8988T (cell line): ENCODE results near the gene USP15.

Source experiments
- DNase-seq: peaks from one replicate; pipeline ENCODE4 v3.0.0; 2011

The USP15 gene

DNA sequence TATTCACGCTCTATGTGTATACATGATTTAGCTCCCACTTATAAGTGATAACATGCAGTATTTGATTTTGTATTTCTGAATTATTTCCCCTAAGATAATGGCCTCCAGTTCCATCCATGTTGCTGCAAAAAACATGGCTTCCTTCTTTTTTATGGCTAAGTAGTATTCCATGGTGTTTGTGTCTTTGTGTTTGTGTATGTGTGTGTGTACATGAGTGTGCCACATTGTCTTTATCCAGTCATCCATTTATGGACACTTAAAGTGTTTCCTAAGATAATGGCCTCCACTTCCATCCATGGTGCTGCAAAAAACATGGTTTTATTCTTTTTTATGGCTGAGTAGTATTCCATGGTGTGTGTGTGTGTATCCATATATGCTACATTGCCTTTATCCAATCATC lies 25.1 kb downstream of the USP15 start:
- no peak for DNase-seq

DNA sequence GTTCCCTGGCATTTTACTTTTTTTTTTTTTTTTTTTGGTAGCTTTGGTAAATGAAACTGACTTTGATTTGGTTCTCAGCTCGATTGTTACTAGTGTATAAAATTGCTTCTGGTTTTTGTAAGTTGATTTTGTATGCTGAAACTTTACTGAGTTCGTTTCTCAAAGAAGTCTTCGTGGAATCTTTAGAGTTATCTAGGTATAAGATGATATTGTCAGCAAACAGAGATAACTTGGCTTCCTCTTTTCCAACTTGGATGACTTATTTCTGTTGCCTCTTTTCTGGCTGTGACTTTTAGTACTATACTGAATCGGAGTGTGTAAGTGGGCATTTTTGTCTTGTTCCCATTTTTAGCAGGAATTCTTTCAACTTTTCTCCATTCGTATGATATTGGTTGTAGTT lies 28.1 kb downstream of the USP15 start:
- DNase-seq: no peak

DNA sequence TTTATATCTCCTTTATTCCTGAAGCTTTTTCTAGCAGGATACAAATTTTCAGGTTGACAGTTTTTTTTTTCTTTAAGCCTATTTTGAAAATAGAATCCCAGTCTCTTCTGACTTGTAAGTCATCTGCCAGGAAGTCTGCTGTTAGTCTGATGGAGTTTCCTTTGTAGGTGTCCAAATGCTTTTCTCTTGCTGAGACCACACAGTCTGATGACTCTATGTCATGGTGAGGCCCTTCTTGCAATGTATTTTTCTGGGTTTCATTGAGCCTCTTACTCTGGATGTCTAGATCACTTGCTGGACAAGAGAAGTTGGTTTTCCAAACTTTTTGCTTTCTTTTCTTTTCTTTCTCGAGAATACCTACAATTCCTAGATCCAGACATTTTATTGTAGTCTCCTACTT lies 30.6 kb downstream of the USP15 start:
- DNase-seq: no peak

DNA sequence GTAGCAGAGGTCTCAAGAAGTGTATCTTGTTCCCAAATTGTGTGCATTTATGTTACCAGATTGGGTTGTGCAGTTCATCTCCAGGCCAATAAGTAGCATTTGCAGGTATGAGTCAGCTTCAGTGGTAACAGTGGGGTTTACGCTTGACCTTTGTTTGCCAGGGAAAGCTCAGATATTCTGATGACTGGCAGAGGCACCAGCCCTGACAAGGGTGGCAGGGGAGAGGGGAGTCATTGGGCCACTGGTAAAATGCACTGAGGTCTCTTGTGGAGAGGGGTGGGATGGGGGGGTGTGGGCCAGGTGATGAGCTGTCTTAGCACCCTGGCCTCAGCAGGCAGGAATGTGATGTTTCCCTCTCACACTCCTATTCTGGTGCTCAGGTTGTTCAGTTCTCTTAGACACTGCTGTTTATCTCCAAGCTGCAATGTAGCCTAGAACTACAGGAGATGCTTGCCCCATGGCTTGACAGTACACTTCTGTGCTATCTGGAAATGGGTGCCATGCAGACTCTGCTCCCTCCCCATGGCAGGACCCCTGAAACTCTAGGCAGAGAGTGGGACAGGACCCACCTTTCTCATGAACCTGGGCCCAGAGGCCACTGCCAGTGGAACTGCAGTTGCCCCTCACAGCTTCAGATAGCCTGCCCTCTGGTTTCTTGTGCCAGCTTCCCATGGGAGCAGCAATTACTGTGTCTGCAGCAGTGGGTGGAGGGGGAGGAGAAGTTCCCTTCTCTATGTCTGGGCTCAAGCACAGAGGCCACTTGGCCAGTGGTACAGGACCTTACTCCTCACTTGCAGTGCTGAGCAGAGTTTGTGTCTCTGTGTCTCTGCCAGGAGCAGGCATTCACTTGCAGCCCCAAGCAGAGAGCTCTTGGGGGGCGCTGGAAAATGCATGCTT lies 31.9 kb downstream of the USP15 start:
- no peak for DNase-seq

DNA sequence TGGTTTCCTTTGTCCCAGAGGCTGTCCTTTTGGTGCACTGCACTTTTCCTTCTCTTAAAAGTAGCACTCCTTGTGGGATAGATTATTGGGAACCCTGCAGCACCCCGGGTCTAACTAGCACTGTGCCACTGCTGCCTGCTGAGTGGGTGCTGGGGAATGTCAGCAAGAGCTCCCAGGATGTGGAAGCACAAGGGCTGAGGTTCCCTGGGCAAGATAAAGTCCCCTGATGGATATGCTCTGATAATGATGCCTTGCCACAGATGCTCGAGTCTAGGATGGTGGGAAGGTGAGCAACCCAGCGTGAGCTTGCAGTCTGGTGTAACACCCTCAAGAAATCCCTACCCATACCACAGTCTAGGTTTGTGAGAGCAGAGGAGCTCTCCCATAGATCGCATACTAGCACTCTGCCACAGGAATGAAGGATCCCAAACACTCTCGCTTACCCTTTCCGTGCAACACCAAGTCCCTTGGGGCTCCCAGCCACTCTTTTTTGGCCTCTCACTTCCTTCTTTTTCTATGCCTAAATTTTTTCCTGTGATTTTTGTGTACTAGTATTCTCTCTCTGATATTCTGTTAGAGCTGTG lies 32.6 kb downstream of the USP15 start:
- DNase-seq: no peak

DNA sequence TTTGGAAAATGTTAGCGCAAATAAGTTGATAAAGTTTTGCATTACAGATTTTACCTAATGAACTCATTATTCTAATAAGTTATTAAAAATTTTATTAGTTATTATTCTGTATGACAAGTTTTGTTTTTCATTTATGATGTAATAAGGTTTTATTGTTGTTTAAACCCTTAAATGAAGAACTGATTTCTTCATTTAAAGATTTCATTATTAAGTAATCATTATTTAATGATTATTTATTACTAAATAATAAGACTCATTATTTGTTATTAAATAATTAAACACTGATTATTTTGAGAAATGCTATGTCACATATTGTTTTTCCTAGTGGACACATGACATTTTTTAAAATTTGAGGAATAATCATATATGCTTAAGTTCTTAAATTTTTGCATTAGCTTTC lies 34.2 kb downstream of the USP15 start:
- DNase-seq: no peak

DNA sequence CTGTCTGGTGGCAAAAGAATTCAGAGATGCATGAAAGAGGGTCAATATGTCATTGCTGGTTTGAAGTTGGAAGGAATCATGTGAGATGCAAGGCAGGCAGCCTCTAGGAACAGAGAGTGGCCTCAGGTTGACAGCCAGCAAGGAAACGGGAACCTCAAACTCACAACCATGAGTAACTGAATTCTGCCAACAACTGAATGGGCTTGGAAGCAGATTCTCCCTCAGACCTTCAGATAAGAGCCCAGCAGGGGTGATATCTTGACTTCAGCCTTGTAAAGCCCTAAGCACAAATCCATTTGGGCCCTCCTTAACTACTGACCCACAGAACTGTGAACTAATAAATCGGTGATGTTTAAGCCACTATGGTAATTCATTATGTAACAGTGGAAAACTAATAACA lies 35.8 kb downstream of the USP15 start:
- no peak for DNase-seq

DNA sequence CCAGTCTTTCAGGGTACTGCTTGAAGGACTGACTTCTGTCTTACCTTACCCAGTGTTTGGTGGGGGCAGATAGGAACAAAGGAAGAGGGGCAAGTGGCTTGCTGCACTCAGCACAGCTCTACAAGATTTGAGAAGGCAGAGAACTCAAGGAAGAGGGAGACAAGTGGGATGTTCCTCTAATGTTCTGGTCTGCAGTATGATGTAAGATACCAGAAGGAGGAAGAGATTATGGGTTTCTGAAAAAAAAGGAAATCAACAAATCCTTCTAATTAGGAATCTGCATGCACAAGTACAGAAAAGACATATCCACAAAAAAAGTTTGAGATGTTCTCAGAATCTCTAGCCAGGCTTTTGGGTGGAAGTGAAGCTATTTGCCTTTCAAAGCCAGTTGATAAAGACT lies 37.1 kb downstream of the USP15 start:
- no peak for DNase-seq

DNA sequence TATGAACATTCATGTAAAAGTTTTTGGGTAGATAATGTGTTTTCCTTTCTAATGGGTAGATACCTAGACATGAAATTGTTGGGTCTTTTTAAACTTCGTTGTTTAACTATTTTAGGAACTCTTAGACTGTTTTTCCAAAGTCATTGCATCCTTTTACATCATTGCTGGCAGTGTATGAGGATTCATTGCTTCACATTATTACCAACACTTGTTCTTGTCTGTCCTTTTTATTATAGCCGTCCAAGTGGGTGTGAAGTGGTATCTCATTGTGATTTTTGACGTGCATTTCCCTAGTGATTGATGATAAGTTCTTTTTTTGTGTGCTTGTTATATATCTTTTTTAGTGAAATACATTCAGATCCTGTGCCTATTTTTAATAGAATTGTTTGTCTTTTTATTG lies 39.4 kb downstream of the USP15 start:
- no peak for DNase-seq

DNA sequence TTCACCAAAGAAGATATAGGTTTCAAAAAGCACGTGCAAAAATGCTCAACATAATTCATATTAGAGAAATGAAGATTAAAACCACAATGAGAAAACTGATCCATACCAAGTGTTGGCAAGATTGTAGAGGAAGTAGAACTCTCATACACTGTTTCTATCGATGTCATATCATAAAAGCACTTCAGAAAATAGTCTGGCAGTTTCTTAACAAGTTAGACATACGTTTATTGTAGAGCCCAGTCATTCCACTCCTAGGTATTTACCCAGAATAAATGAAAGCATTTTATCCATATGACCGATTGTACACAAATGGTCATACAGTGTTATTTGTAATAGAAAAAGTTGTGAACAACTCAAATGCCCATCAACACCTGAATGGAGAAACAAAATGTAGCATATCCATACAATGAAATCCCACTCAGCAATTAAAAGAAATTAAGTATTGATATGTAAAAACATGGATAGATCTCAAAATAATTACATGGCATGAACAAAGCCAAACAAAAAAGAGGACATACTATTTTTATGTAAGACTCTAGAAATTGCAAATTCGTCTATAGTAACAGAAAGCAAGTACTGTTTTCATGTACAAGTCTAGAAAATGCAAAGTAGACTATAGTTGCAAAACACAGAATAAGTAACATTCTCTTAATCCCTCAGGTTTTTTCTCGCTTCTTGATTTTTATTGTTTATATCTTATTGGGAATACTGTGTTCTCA lies 41.0 kb downstream of the USP15 start:
- no peak for DNase-seq

DNA sequence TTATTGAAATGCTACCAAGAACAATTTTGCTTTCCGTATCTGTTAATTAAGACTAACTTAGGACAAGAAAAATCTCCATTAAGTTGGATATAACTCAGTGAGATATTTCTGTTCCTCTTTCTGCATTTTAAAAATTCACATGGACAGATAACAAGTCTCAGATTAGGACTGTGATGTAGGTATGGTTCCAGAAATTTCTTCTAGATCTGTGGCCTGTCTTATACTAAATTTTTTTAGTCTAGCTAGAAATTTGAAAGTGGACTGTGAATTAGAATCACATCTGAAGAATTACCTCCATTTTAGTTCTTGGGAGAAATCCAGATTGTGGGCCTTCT lies 41.6 kb downstream of the USP15 start:
- DNase-seq: no peak

DNA sequence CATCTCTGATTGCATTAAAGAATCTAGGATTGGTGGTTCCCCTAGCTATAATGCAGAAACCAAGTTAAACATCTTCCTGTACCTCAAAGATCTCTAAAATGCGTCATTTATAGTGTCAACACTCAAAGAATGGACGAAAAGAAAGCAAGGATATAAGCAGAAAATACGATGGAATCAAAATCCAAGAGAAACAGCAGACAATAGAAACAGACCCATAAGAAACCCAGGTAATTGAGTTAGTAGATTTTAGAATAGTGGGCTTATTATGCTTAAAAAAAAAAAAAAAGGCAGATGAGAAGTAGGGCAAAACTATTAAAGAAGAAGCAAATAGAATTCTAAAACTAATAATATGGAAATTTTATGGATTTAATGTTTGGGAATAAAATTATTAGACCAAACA lies 44.4 kb downstream of the USP15 start:
- no peak for DNase-seq

DNA sequence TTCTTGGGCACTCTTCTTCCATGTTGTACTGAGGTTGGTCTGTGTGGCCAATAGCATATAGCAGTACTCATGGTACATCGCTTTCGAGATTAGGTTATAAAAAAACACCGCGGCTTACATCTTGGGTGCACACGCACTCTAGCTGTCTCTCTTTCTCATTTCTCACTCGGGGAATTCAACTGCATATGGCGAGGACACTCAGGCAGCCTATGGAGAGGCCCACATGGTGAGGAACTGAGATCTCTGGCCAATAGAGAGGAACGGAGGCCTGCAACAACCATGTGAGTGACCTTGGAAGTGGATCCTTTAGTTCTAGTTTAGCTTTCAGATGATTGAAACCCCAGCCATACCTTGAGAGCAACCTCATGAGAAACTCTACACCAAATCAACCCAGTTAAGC lies 45.6 kb downstream of the USP15 start:
- no peak for DNase-seq

DNA sequence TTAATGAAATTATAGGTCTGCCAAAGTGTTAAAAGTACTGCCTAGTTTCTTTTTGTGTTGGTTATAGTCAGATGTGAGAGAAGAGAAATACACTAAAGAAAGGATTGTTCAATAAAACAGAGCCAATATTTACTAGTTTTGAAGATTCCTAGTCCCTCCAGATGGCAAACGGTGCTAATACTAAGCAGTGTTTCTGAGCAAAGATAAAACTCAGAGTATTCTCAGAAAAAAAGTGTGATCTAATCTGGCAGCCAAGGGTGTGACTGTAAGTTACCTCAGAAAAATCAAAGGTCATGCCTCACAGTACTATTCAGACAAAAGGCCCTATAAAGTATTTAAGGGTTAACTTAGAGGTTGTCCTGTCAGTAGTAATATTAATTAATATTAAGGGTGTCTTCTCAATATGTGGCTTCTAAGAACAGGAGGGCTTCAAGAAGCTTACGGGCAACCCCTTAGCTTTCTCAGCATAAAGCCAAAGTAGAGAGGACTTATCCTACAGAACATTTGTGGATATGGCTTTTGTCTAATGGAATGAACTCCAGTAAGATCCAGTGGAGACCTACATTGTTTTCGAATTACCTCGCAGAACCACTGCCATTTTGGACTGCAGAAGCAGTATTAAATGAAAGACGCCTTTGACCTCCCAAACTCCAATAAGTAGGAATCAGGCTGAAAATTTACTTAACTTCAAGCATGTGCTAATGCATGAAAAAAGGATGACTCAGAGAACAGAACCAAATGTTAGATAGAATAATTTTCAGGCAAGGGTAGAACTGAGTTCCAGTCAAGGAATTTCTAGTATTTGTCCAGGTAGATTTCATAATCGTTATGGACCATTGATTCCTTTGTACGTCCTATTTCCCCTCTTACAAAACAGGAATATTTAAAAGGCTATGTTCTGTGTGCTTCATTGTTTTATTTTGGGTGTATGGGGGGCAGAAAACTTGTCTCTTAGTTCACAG lies 46.6 kb downstream of the USP15 start:
- no peak for DNase-seq

DNA sequence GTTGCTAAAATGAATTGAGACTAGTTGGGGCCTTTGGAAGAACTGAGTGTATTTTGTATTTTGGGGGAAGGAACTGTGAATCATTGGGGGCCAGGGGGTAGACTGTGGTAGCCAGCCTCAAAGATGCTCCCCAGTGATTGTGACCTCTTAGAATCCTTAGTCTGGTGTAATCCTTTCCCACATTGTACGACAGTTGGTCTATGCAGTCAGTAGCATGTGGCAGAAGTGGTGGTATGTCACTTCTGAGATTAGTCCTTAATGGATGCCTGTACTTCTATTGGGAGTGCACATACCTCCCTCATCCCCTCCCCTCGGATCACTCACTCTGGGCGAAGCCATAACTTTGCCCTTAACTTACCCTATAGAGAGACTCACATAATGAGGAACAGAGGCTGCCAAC lies 48.0 kb downstream of the USP15 start:
- no peak for DNase-seq

DNA sequence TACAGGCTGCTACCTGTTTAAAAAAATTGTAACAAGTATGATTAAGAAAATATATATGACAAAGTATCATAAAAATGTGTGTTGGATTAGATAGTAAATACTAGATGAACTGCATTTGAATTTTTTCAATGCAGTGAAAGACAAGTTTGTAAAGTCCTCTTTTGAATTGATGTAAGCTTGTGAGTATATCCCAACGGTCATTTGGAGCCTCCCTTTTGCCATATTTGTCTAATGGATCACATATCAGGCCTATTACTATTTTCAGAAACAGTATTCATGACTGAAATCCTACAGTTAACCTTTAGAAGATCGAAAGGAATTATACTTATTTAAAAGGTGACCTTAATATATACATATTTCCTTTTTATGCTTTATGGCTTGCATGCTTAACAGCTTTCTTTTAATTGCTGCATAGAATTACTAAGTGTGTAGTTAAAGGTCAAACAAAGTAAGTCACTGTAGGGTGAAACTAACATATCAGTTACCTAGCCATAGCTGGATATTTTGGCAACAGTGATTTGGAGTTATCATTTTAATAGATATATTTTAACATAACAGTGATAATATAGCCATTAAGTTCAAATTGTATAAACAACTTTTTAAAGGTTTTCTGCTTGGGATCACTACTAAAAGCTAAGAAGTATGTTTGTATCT lies 53.6 kb downstream of the USP15 start:
- no peak for DNase-seq

DNA sequence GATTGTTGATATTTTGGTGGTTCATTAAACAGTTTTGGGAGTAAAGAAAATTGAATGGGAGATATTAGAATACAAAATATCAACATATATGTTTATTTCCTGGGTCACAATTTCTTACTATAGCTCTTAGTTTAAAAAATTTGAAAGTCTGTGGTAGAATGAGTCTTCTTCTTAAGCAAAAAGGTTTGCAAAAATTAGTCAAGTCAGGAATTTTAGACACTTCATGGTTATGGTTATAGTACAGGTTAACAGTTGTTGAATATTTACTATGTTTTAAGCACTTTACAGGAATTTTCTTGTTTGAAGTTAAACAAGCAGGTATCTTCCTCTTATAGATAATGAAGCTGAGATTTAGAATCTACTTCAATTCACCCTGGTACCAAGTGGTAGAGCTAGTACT lies 56.8 kb downstream of the USP15 start:
- no peak for DNase-seq

DNA sequence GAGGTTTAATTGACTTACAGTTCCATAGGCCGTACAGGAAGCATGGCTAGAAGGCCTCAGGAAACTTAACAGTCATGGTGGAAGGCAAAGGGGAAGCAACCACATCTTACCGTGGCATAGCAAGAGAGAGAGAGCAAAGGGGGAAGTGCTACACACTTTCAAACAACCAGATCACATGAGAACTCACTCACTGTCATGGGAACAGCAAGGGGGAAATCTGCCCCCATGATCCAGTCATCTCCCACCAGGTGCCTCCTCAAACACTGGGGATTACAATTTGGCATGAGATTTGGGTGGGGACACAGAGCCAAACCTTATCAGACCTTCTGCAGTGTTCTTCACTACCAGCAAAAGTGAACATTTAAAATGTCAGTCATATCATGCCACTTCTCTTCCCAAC lies 58.9 kb downstream of the USP15 start:
- no peak for DNase-seq

DNA sequence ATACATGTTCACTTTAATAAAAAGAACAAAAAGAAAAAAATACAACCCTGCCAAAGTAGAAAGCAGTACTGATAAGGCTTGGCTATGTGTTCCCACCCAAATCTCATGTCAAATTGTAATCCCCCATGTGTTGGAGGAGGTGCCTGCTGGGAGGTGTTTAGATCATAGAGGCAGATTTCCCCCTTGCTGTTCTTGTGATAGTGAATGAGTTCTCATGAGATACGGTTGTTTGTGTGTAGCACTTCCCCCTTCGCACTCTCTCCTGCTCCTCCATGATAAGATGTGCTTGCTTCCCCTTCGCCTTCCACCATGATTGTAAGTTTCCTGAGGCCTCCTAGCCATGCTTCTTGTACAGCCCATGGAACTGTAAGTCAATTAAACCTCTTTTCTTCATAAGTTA lies 59.9 kb downstream of the USP15 start:
- no peak for DNase-seq

DNA sequence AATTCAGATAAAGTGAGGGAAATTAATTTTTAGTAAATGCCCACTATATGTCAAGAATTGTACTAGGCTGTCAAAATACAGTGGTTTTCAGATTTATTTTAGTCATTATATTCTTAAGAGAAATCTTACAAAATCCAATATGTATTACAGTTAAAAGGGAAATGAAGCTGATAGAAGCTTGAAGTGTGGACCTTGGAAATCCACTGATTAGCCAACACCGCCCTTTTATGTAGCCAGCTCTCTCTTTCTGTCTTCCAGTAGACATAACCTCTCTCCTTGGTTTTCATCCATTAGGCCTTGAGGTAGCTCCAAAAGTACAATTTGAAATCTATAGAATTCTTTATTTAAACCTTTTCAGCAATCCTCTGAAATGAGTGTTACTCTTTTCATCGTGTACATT lies 63.2 kb downstream of the USP15 start:
- no peak for DNase-seq

DNA sequence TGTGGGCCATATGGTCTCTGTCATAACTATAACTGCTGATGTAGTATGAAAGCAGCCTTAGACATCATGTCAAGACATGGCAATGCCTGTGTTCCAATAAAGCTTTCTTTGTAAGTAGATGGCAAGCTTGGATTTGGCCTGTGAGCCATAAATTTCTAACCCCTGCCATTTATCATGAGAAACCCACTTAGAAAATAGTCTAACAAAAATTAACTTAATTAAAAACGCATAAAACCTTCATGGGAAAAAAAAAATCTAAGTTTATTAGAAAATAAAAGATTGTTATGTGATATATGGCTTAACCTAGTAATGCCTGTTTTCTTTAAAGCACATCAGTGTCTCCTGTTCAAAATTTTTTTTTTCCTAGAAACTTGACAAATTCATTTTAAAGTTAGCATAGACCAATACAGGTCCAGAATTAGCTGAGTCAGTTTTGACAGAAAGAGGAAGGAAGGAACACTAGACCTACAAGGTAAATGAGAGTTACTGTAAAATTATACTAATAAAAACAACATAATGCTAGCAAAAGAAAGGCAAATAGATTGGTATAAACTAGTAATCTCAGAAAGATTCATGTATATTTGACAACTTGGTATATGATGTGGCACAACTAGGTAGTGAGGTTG lies 68.2 kb downstream of the USP15 start:
- DNase-seq: no peak

DNA sequence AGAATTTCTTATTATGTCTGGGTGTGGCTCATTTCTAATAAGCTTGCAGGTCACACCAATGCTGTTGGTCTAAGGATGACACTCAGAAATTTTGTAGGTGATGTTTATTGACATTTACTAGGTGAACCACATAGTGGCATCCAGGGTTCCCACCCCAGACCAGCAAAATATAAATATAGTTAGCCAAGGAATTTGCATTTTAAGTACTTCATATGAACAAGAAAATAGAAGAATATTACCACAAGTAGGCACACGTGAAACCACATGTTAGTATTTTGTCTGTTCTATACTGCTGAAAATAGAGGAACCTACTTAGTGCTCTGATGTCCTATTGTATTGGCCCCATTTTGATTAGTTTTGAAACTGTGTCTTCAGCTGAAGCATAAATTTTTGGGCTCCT lies 71.1 kb downstream of the USP15 start:
- DNase-seq: no peak
